Parathyroid adenoma (tissue), 2 donors: ENCODE measurements around the gene MAPK9.

Experiments used
- H2AFZ ChIP-seq: fragments of 300-600 bp; sonication (generic); one replicate; pipeline ENCODE4 v1.7.0; 2017; ENCODE audit warnings: antibody characterized with exemption, mild to moderate bottlenecking
- H3K27ac ChIP-seq: fragments of 300-600 bp; sonication (generic); one replicate; pipeline ENCODE4 v1.7.0; 2017
- H3K27me3 ChIP-seq: fragments of 300-600 bp; sonication (generic); one replicate; pipeline ENCODE4 v1.7.0; 2017; ENCODE audit warnings: low read length; ENCODE audit not compliant: control insufficient read depth, insufficient read depth
- H3K36me3 ChIP-seq: fragments of 300-600 bp; sonication (generic); one replicate; pipeline ENCODE4 v1.7.0; 2017; ENCODE audit warnings: low read length; ENCODE audit not compliant: control insufficient read depth, insufficient read depth
- H3K4me1 ChIP-seq: fragments of 300-600 bp; sonication (generic); one replicate; pipeline ENCODE4 v1.7.0; 2017; ENCODE audit warnings: control low read depth
- H3K4me2 ChIP-seq: fragments of 300-600 bp; sonication (generic); one replicate; pipeline ENCODE4 v1.7.0; 2017; ENCODE audit warnings: low read length
- H3K4me3 ChIP-seq: fragments of 300-600 bp; sonication (generic); one replicate; pipeline ENCODE4 v1.7.0; 2017; ENCODE audit warnings: low read depth, low read length
- H3K79me2 ChIP-seq: fragments of 300-600 bp; sonication (generic); one replicate; pipeline ENCODE4 v1.7.0; 2017; ENCODE audit warnings: control low read depth
- H3K9ac ChIP-seq: fragments of 300-600 bp; sonication (generic); one replicate; pipeline ENCODE4 v1.7.0; 2017; ENCODE audit warnings: mild to moderate bottlenecking
- H3K9me3 ChIP-seq: fragments of 300-600 bp; sonication (generic); one replicate; pipeline ENCODE4 v1.7.0; 2017; ENCODE audit warnings: low read length; ENCODE audit not compliant: control insufficient read depth
- CTCF ChIP-seq: fragments of 300-600 bp; sonication (generic); IDR thresholded peaks from one replicate; pipeline ENCODE4 v1.7.0; 2017; ENCODE audit warnings: antibody characterized with exemption, mild to moderate bottlenecking
- donor health status: primary hyperparathyroidism.

The MAPK9 gene

DNA sequence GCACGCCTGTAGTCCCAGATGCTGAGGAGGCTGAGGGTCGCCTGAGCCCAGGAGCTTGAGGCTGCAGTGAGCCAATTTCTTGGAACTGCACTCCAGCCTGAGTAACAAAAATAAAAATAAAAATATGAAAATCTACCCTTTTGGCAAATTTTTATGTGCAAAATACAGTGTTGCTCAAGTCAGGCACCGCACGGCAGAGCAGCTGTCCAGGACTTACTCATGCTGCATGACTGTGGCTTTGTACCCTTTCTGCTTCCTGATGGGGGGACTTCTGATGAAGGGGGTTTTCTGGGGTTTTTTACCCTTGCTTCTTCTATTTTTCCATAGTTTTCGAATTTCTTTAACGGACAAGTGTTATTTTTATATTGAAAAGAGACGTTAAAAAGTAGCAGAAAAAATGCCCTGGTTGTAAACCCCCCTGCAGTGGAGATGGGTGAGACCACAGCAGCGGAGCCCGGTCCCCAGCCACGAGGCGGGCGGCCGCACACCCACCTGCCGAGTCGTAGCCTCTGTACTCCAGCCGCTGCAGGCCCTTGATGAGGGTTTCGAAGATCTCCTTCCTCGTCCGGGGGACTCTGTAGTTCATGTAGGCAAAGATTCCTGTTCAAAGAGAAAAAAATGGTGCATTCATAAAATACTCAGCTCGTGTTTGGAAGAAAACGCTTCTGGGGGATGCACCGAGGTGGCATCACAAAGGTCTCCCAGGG lies 46.3 kb upstream of the MAPK9 start:
- Histone ChIP-seq H2AFZ (no peak overlapping the region), H3K27ac (no peak overlapping the region), H3K27me3 (no peaks in the 10 kb centered on the region), H3K4me1 (no peaks in the 10 kb centered on the region), H3K36me3 (no peaks in the 10 kb centered on the region), H3K79me2 (no peaks in the 10 kb centered on the region), H3K9me3 (no peaks in the 10 kb centered on the region), H3K9ac (no peak overlapping the region), H3K4me2 (no peak overlapping the region), H3K4me3 (no peak overlapping the region)
- TF ChIP-seq CTCF, result no peak

DNA sequence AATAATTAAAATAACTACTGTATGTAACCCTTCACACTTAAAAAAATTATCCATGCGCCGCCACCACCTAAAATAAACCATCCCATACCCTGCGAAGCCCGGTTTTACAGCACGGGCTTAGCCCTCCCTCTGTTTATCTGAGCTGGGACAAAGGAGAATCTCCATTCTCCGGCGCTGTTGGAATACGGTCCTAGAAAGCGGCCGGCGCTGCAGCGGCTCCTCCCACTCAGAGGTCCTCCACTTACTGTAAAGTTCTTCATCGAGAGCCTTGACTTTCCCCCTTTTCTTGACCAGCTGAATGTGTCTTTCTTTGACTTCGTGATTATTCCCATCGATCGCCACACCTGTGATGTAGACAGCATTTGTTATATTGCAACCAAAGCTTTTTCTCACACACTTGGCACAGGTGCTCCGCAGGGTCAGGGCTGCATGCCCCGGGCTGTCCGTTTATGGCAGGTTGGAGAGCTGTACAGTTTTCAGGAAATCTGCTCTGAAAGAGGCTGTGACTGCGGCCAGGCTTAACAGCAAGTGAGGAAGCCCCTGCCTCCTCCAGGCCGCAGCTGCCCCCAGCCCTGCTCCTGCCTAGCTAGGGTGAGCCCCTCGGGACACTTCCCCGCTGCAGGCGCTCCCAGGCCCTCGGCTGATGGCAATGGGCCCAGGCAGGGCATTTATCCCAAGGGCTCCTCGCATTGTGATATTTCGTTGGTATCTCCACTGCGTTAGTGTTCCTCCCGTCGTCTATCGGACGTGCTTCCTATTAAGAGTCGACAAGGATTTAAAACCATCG lies 44.5 kb upstream of the MAPK9 start:
- no peaks in the 10 kb centered on the region for H3K9me3 ChIP-seq
- no peaks in the 10 kb centered on the region for H3K79me2 ChIP-seq
- H3K4me3 ChIP-seq, result no peak overlapping the region
- no peak overlapping the region for H3K27ac ChIP-seq
- no peak overlapping the region for H3K4me2 ChIP-seq
- no peak overlapping the region for H3K9ac ChIP-seq
- H3K36me3 ChIP-seq, result no peaks in the 10 kb centered on the region
- no peaks in the 10 kb centered on the region for H3K27me3 ChIP-seq
- TF ChIP-seq CTCF, result no peak
- H2AFZ ChIP-seq, result no peak overlapping the region
- H3K4me1 ChIP-seq, result no peaks in the 10 kb centered on the region

GRCh38 chr5:180335614-180336233 lies 43.8 kb upstream of the MAPK9 start:
- Histone ChIP-seq H3K4me1 (no peaks in the 10 kb centered on the region), H3K27me3 (no peaks in the 10 kb centered on the region), H3K36me3 (no peaks in the 10 kb centered on the region), H3K27ac (no peak overlapping the region), H3K4me3 (no peak overlapping the region), H3K79me2 (no peaks in the 10 kb centered on the region), H3K4me2 (no peak overlapping the region), H3K9ac (no peak overlapping the region), H3K9me3 (no peaks in the 10 kb centered on the region), H2AFZ (no peak overlapping the region)
- TF ChIP-seq CTCF, result no peak

GRCh38 chr5:180334751-180335613 lies 43.1 kb upstream of the MAPK9 start:
- no peaks in the 10 kb centered on the region for H3K79me2 ChIP-seq
- H3K9me3 ChIP-seq, result no peaks in the 10 kb centered on the region
- no peak overlapping the region for H3K27ac ChIP-seq
- no peak overlapping the region for H2AFZ ChIP-seq
- H3K4me3 ChIP-seq, result no peak overlapping the region
- H3K27me3 ChIP-seq, result no peaks in the 10 kb centered on the region
- no peaks in the 10 kb centered on the region for H3K36me3 ChIP-seq
- H3K4me2 ChIP-seq, result no peak overlapping the region
- H3K4me1 ChIP-seq, result no peaks in the 10 kb centered on the region
- TF ChIP-seq CTCF, result no peak
- H3K9ac ChIP-seq, result no peak overlapping the region
